ENCODE results near the gene UCN2.

UCN2 gene

DNA sequence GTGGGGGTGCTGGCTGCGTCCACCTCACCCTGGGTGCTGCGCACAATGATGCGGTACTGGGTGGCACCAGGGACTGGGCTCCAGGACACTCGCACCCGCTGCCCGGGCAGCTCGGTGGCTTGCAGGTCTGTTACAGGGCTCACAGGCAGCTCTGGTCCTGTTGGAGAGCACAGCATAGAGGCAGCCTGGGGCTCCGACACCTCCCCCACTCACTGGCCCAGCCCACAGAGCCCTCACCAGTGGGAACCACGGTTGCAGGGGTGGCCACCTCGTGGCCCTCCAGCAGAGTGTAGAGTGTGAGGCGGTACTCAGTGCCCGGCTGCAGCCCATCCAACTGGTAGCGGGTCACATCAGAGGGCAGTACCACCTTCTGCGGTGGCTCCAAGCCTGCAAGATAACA is 27.9 kb upstream of the UCN2 start:
- no peak for DNase-seq (ENCODE audit: low read depth, low spot score)

DNA sequence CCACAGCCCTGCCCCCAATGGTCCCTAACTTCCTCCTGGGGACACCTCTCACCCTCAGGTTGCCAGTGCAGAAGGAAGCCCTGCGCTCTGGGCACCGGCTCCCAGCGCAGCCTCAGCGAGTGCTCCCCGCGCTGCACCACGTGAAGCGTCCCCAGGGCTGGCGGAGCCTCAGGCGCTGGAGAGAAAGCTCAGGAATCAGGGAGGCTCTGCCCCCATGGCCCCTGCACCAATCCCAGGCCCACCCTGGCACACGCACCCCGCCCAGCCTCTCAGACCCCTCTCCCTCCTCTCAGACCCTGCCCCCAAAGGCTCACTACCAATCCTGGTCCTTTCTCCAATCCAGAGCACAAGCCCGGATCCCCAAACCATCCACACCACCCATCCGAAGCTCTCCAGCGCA is 24.6 kb upstream of the UCN2 start:
- no peak for DNase-seq (ENCODE audit: low read depth, low spot score)

DNA sequence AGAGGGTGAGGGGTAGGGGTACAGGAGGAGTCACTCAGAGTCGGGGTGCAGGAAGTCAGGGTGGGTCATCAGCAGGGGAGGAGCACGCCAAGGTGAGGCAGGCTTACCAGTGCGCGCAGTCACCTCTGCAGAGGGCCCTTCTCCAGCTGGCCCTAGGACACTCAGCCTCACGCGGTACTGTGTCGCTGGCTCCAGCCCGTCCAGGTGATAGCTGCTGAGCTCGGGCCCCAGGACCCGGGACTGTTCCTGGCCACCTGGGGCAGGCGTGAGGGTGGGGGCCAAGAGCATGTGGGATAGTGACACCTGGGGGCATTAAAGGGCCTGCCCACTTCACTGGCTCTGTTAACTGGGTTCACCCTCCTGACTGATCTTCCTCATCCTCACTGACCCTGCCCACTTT is 24.1 kb upstream of the UCN2 start:
- no peak for DNase-seq (ENCODE audit: low read depth, low spot score)

DNA sequence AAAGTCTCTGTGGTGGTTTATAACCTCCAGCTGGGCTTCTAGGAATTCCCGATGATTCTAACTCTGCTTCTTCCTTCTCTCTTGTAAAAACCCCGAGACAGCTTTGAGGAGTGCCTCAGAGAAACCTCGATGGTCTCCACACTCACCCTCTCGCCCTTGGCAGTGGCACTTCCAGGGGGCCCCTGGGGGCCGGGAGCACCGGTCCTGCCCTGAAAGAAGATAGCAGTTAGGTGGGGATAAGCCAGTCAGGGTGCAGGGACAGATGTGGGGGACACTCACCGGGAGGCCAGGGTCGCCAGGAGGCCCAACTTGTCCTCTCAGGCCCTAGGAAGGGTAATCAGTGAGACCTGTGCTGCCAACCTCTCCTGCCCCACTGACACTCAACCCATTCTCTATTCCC is 21.8 kb upstream of the UCN2 start:
- no peak for DNase-seq (ENCODE audit: low read depth, low spot score)

DNA sequence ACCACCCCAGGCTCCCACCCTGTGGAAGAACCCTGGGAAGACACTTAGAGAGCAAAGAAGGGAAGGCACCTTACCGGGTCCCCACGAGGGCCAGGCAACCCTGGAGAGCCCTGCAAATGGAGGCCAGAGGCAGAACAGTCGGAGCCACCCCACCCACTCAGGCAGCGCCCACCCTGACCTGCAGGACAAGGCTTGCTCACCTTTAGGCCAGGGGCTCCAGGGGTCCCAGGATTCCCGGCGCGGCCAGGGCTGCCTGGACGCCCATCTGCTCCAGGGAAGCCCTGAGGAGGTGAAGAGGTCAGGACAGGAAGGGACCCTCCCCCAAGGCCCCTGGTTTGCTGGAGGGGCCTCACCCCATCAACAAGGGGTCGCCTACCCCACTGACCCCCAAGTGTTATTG is 21.3 kb upstream of the UCN2 start:
- no peak for DNase-seq (ENCODE audit: low read depth, low spot score)

DNA sequence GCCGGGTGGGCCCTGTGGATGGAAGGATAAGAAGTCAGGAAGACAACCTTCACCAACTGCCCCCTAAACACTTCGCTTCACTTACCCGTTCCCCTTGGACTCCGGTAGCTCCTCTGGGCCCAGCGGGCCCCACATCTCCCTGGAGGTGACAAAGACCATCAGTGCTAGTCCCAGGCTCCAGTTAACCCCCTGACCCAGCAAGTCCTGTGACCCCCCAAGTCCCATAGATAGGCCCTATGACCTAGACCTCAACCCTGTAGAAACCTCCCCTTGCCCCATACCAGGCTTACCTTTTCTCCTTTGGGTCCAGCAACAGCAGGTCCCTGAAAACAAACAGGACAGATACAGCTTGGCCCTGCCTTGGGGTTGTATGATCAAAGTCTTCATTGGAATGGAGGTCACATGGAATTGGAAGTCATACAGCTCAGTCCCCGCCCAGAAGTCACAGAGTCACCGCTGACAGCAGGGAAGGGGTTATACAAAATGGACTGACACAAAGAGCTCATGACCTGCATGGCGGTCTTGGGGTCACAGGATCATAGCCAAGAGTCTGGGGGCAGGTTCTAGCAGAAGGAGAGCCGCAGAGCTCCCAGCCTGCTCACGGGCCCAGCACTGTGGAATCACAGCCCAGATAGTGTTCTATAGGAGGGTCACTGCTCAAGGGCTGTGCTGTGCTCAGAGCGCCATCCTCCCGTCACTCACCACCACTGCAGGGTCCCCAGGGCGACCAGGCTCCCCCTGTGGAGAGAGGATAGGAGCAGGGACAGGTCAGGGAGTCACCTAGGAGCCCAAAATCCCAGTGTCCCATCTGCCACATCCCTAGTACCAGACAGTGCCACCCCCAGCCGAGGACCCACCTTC is 18.3 kb upstream of the UCN2 start:
- DNase-seq (ENCODE audit: low read depth, low spot score), result no peak

DNA sequence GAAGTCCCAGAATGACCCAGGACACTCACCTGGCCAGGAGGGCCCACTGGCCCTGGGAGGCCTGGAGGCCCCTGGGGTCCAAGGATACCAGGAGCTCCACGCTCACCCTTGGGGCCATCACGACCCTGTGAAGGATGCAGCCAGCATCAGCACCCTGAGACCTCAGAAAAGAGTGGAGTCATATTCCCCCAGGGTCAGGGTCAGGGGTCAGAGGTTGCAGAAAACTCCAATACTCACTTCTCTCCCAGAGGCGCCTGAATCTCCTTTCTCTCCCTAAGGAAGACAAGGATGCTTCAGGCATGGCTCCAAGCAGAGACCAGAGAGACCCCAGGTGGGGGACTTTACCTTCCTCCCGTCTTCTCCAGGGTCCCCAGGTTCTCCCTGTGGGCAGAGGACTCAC is 13.1 kb upstream of the UCN2 start:
- no peak for DNase-seq (ENCODE audit: low read depth, low spot score)

DNA sequence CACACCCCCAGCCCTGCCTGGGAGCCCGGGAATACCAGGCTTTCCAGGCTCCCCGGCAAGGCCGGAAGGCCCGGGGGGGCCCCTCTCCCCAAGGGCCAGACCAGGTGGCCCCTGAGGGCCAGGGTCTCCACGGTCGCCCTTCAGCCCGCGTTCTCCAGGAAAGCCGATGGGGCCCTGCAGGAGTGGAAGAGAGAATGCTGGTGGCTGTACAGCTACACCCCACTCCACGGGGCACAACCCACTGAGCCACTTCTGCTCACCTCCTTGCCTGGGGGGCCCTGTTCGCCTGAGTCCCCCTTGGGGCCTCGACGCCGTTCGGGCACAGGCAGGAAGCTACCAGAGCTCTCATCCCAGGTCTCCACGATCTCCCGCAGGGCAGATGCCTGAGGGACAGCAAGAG is 11.8 kb upstream of the UCN2 start:
- no peak for DNase-seq (ENCODE audit: low read depth, low spot score)

DNA sequence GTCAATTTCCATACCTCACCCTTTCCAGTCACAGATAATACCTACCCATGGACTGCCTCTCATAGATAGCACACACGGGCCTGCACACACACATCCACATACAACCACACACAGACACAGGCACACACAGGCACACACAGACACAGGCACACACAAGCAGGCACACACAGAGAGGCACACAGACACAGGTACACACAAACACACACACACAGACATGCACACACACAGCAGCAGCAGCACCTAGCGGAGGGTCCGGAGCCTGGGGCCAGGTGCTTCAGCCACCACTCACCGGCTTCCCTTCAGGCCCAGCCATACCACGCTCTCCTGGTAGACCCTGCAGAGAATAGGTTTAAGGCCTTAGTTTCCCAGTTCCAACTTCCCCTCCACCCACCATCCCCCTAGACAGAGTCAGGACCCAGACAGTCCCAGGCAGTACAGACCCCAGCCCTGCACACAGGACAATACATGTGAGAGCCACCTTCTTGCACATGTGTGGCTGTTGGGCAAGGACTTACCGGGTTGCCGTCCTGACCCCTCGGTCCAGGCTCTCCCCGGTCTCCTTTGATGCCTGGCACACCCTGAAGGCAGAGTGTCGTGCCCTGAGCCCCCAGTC is 10.5 kb upstream of the UCN2 start:
- no peak for DNase-seq (ENCODE audit: low read depth, low spot score)

DNA sequence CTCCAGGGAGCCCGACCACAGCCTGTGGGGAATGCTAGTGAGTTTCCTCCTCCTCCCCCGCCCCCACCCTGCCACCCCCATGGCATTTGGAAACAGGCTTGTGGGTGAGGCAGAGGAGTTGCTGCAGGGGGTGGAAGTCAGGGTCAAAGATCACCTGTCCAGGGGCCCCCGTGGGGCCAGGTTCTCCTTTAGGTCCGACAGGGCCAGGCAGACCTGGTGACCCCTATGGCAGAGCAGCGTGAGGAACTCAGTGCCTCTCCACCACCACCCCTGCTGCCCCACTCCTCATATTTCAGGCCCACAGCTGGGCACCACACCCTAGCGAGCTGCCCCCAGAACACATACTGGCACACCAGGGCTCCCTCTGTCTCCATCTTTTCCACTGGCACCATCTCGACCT is 8.9 kb upstream of the UCN2 start:
- DNase-seq (ENCODE audit: low read depth, low spot score), result no peak

DNA sequence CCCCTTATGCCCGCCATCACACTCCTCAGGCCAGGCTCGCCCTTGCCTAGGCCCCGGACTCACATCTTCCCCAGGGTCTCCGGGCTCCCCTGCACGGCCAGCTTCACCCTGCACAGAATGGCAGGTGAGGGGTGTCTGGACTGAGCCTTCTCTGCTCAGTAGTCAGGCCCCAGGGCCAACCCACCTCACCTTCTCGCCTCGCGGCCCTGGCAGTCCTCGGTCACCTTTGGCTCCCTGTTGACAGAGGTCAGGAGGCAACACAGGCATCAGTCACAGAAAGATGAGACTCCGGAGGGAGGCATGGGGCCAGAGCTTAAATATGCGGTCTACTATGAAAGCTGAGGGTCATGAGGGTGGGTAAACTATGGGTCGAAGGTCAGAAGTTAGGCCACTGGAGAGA is 8.4 kb upstream of the UCN2 start:
- DNase-seq (ENCODE audit: low read depth, low spot score), result no peak

DNA sequence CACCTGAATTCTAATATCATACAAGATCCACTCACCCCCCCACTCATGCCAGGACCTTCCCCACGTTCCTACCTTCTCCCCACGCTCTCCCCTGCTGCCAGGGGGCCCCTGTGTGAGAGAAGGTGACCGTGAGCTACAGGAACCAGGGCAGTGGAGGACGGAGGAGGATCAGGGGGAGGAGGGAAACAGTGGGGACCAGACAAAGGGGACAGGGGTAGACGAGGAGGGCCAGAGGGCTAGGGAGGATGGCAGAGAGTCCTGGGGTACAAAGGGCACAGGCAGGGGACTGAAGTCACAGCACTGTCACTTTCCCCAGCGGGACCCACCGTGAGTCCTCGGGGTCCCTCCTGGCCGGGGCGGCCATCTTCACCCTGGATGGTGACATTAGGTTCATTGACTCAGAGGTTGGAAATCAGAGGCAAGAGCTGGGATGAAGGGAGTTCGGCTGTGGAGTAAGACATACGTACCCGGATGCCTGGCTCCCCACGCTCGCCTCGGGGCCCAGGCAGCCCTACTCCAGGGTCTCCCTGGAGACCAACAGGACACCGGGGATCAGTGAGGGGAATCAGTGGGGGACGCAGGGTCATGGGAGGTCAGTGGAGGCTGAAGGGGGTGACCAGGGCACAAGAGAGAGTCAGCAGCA is 6.3 kb upstream of the UCN2 start:
- DNase-seq (ENCODE audit: low read depth, low spot score), result no peak

DNA sequence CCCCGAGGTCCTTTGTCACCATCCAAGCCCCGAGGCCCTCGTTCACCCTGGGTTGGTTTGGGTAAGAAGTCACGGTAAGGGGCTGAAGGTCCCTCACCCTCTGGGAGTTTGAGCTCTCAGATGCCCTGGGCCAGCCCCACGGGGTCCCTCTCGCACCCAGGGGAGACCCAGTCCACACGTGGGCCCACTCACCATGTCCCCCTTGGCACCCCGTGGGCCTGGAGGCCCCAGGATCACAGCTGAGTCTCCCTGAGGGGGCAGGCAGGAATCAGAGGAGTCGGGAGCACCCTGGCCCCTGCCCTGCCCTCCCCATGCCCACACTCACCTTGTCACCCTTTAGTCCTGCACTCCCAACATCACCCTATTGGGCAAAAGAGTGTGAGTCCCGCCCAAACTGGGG is 5.8 kb upstream of the UCN2 start:
- no peak for DNase-seq (ENCODE audit: low read depth, low spot score)

DNA sequence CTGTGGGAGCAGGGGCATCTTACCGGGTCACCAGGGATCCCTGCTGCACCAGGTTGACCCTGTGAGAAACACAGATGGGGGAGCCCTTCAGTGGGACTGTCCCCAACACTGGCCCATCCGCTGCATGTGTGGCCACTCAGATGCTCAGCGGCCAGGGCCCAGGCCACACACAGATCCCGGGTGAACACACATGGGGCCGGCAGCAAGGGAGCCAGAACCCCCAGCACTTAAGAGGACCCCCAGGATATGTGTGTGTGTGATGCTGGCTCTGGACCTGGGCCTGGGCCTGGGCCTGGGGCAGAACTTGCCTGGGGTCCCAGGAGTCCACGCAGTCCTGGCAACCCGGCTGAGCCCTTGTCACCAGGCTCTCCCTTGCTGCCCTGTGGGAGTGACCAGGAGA is 4.9 kb upstream of the UCN2 start:
- DNase-seq (ENCODE audit: low read depth, low spot score), result no peak

DNA sequence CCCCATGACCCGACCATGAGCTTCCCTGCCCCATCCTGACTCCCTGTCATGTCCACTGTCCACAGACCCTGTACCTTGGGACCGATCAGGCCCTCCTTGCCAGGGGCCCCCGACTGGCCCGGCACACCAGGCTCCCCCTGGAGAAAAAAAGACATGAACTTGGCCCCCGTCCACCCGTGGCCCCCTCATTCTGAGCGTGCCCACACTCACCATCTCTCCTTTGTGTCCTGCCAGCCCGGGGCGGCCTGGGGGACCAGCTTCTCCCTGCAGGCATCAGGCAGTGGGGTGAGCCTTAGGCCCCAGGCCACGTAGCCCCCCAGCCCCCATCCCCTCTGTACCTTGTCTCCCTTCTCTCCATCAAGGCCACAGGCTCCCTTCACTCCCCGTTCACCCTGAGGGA is 3.9 kb upstream of the UCN2 start:
- DNase-seq (ENCODE audit: low read depth, low spot score), result no peak

DNA sequence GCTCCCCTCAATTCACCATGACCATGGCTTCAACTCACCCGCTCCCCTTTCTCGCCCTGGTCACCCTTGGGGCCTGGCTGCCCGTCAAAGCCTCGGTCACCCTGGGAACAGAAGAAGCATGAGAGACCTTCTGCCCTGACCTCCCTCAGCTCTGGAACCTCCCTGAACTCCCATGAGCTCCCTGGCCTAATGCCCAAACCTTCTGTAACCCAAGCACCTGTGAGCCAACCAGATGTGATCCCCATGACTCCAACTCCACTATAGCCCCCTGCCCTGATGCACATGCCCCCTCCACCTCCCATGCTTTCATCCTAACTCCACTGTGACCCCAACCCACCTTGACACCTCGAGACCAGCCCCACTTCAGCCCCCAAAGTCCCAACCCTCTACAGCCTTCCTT is 3.5 kb upstream of the UCN2 start:
- no peak for DNase-seq (ENCODE audit: low read depth, low spot score)

DNA sequence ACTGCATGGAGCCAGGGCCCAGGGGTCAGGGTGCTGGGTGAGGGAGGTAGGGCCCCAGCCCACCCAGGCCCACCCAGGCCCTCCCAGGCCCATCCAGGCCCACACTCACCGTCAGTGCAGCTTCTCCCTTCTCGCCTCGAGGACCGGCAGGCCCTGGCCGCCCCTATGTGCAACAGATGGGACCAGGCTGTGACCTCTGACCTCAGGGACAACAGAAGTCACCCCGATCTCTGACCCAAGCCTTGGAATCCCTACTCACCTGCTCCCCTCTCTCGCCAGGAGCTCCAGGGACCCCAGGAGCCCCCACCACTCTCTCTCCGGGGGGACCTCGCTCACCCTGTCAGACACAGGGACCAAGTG is 2.8 kb upstream of the UCN2 start:
- DNase-seq (ENCODE audit: low read depth, low spot score), result no peak

DNA sequence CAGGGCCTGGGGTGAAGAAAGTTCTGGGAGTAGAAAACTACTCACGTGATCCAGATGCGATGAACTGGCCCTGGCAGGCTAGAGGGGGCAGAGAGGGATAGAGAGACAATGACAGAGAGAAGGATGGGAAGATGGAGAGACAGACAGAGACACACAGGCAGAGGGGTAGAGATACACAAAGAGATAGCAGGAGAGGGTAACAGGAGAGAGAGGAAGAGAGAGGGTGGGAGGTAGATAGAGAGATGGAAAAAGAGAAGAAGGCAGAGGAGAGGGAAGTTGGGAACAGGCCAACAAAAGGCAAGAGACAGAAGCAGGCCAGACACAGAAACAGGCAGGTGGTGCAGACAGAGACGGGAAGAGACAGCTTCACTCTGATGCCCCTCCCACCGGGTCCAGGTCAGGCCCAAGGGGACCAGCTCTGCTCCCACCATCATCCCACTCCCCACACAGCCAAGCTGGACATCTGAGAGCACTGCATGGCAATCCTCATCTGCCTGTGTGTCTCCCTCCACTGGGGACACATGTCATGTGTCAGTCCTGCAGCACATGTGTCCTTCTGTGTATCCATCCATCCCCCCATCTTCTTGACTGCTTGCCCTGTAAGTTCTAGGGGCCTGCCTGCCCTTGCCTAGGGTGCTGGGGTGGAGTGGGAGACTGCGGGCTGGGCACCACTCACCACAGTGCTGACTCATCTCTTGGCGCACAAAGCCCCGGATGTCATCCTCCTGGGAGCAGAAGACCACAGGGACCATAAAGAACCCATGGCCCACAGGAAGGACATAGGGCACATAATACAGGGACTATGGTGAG is 2.2 kb upstream of the UCN2 start:
- no peak for DNase-seq (ENCODE audit: low read depth, low spot score)

DNA sequence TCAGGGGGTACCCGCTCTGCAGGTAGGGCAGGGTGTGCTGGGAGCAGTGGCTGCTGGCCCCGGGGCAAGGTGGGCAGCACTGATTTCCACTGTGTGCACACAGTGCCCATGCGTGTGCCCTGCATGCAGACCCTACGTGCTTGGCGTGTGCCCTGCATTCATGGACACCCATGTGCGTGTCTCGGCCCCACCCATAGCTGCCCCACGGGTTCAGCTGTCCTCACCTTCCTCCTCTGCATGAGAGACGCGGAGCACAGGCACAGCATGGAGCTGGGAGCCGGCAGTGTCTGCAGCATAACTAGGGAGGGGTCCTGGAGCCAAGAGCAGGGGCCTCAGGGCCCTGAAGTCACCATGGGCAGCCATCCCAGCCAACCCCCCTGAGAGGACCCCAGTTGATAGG is 1.6 kb upstream of the UCN2 start:
- no peak for DNase-seq (ENCODE audit: low read depth, low spot score)

DNA sequence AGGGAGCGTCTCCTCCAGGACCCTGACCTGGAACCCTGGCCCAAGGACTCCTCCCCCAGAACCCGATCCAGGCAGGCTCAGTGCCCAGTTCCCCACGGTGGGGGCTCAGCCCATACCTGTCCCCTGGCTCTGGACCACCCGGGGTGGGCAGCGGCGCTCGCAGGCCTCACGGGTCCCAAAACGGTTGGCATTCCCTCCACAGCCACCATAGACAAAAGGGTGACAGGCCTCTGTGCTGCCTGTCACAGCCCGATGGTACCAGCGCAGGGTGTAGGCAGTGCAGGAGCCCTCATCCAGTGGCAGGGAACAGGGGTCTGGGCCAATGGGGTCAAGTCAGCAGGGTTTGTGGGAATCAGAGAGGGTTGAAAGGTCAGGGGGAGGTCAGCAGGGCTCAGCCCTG is 1.1 kb upstream of the UCN2 start:
- DNase-seq (ENCODE audit: low read depth, low spot score), result no peak

DNA sequence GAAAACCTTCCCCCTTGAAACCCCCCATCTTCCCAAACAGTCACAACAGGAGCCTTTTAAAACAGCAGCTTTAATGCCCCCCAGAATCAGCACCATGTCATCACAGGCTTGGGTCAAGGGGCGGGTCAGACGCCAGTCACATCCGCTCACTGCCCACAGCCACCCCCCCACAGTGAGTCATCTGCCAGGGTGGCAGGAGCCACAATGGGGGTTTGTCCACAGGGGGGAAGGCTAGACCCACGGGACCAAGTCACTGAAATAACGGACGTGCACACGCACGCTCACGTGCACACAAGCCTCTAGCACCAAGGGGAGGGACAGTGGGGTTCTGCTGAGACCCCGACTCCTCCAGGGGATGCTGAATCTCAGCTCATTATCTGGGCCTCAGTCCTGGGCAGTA is 441 bp upstream of the UCN2 start:
- DNase-seq (ENCODE audit: low read depth, low spot score), result no peak

DNA sequence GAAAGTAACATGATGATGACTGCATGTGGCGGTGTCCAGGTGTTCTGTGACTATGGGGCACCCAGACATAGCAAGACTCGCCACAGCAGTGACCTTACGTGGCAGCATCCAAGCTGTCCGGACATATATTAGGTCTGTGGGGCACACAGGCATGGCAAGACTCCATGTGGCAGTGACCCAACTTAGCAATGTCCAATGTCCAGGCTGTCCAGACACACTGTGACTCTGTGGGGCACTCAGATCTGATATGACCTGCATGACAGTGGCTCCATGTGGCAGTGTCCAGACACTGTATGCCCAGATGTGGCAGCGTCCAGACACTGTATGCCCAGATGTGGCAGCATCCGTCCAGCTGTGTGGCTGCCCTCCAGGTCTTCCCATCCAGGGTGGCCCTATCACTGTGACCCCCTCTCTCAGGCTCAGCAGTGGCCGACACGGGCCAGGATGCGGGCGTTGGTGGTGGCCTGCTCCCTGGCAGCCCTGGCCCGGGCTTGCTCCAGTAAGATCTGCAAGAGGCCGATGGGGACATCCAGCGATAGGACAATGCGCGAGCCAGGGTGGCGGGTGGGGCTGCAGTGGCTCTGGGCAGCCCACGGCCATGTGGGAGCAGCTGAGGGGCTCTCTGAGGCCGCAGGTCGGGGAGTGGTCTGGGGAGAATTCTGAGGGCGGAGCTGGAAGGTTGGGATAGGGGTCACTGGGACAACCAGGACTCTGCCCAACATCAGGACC is 1.1 kb downstream of the UCN2 start:
- no peak for DNase-seq (ENCODE audit: low read depth, low spot score)

Data from activated naive CD8-positive, alpha-beta T cell treated with anti-CD3 and anti-CD28 coated beads, Interleukin-2, amount 50 U/mL, for 16 hours (primary cell).